GM12892 (cell line): ENCODE data around the gene MYADML2.

Experiments used
- POLR2A ChIP-seq: IDR thresholded peaks from 2 replicates; pipeline ENCODE4 v1.6.1; 2011; ENCODE audit warnings: low read depth, low read length, control low read depth
- POLR2AphosphoS5 ChIP-seq: IDR thresholded peaks from 2 replicates; pipeline ENCODE4 v1.6.1; 2011; ENCODE audit warnings: low read depth, low read length, control low read depth

- TF ChIP-seq POLR2AphosphoS5 = no peak
- TF ChIP-seq POLR2A = no peak
Observed at GRCh38 chr17:81909231-81909630, 37.8 kb downstream of the MYADML2 start.
